HG03066 (cell line): ENCODE measurements around the gene AFF1.

Source experiments
- ATAC-seq: cut with Tn5 transposase; IDR thresholded peaks from one replicate; pipeline ENCODE4 v1.9.1; 2021; ENCODE audit warnings: low read depth; ENCODE audit not compliant: unreplicated experiment

Gene AFF1

GRCh38 chr4:86934771-86935565 is at the start of gene AFF1:
TSS of gene AFF1 (plus strand) at chr4:86935011. CDS start at chr4:86948534, 13,523 bp downstream.
- peak; percentile 41 for ATAC-seq

- ATAC-seq = no peak
Observed at GRCh38 chr4:86890790-86891189, 44.0 kb upstream of the AFF1 start.

GRCh38 chr4:86891762-86892635 is 42.8 kb upstream of the AFF1 start, which contains the start of gene C4orf36:
TSS of gene C4orf36 (minus strand) at chr4:86892422. CDS start at chr4:86891520, 902 bp downstream.
- ATAC-seq = peak; percentile 55

- ATAC-seq = no peak
Observed at GRCh38 chr4:86892636-86892960, 42.2 kb upstream of the AFF1 start.

GRCh38 chr4:86893136-86893535 is 41.7 kb upstream of the AFF1 start:
- no peak for ATAC-seq

- ATAC-seq = no peak
Observed at GRCh38 chr4:86894455-86894854, 40.4 kb upstream of the AFF1 start.

GRCh38 chr4:86895692-86896488 is 38.9 kb upstream of the AFF1 start:
- peak; percentile 49 for ATAC-seq

- no peak for ATAC-seq
Observed at GRCh38 chr4:86896596-86896995, 38.2 kb upstream of the AFF1 start.

- no peak for ATAC-seq
Observed at GRCh38 chr4:86898562-86898961, 36.2 kb upstream of the AFF1 start.

- no peak for ATAC-seq
Observed at GRCh38 chr4:86901864-86902263, 32.9 kb upstream of the AFF1 start.

GRCh38 chr4:86908251-86908657 is 26.6 kb upstream of the AFF1 start:
- no peak for ATAC-seq

GRCh38 chr4:86909546-86910295 is 25.1 kb upstream of the AFF1 start:
- no peak for ATAC-seq

- no peak for ATAC-seq
Observed at GRCh38 chr4:86910369-86910768, 24.4 kb upstream of the AFF1 start.

- ATAC-seq = no peak
Observed at GRCh38 chr4:86910820-86911684, 23.8 kb upstream of the AFF1 start.

- ATAC-seq = no peak
Observed at GRCh38 chr4:86916392-86916791, 18.4 kb upstream of the AFF1 start.

GRCh38 chr4:86917212-86918039 is 17.4 kb upstream of the AFF1 start:
- no peak for ATAC-seq

- ATAC-seq = no peak
Observed at GRCh38 chr4:86918539-86919072, 16.2 kb upstream of the AFF1 start.

GRCh38 chr4:86919561-86920223 is 15.1 kb upstream of the AFF1 start:
- no peak for ATAC-seq
